Lung (tissue), 12 donors: ENCODE measurements around the gene NOP16. TPM values are rescaled to one million over a fixed set of nuclear protein-coding genes. Genes with fewer than 3 reads are reported as not detected.

Experiments used
- ATAC-seq: fragments of 200-7000 bp; cut with Tn5 transposase; one replicate; pipeline ENCODE4 v1.9.1; 2020; ENCODE audit warnings: moderate number of reproducible peaks; ENCODE audit not compliant: insufficient read depth, low FRiP score
- DNase-seq, 3 donors: peaks; one replicate each; pipeline ENCODE4 v3.0.0-alpha.2; 2013 to 2017
- H3K27ac ChIP-seq, 2 donors: one replicate each; pipeline ENCODE4 v1.5.1; 2013; ENCODE audit warnings: mild to moderate bottlenecking in 2 of 2, moderate library complexity in 2 of 2, control low read depth in 1 of 2, inconsistent platforms in 1 of 2, low read depth in 1 of 2, low read length in 1 of 2
- H3K27me3 ChIP-seq, 3 donors: one replicate each; pipeline ENCODE4 v1.5.1; 2013; ENCODE audit warnings: low read length in 2 of 3; ENCODE audit not compliant: control insufficient read depth in 3 of 3, insufficient read depth in 3 of 3
- H3K36me3 ChIP-seq, 4 donors: one replicate each; pipeline ENCODE4 v1.5.1; 2013; ENCODE audit warnings: low read length in 4 of 4, mild to moderate bottlenecking in 1 of 4, moderate library complexity in 1 of 4; ENCODE audit not compliant: control insufficient read depth in 4 of 4, insufficient read depth in 4 of 4
- H3K4me1 ChIP-seq, 5 donors: one replicate each; pipeline ENCODE4 v1.5.1; 2013; ENCODE audit warnings: low read length in 5 of 5, mild to moderate bottlenecking in 2 of 5, moderate library complexity in 1 of 5; ENCODE audit not compliant: control insufficient read depth in 5 of 5, insufficient read depth in 5 of 5
- H3K4me3 ChIP-seq: one replicate; pipeline ENCODE4 v1.5.1; 2013; ENCODE audit warnings: mild to moderate bottlenecking, control low read depth, moderate library complexity
- H3K9ac ChIP-seq, 2 donors: one replicate each; pipeline ENCODE4 v1.5.1; 2013; ENCODE audit warnings: low read length in 2 of 2, control low read depth in 1 of 2; ENCODE audit not compliant: insufficient read depth in 1 of 2
- H3K9me3 ChIP-seq, 4 donors: one replicate each; pipeline ENCODE4 v1.5.1; 2013; ENCODE audit warnings: low read length in 3 of 4, mild to moderate bottlenecking in 1 of 4, moderate library complexity in 1 of 4; ENCODE audit not compliant: control insufficient read depth in 4 of 4, insufficient read depth in 3 of 4
- CTCF ChIP-seq: IDR thresholded peaks from 2 replicates; pipeline ENCODE4 v1.5.1; 2012; ENCODE audit warnings: mild to moderate bottlenecking; ENCODE audit errors: control extremely low read depth, extremely low read depth
- WGBS, 2 donors: extraction: QIAGEN DNeasy Blood & Tissue Kit; methylation state at CpG; one replicate each; pipeline ENCODE4 v1.1.7; 2013; 5-methylcytosine and 5-hydroxymethylcytosine counted together
- polyA plus RNA-seq, 2 donors: library from polyadenylated mRNA; stranded (reverse); fragments of 200-250 nt; gene quantifications; one replicate each; pipeline ENCODE4 v1.2.1, GENCODE V29; 2013
- total RNA-seq, 2 donors: library from RNA; depleted of rRNA in 1 of 2; stranded (reverse); fragments of >200 nt in 1 of 2; gene quantifications; one replicate each; pipeline ENCODE4 v1.2.1, GENCODE V29; 2014 to 2021
- donor health status: control.
- donor health status: control.
- donor health status: Bipolar disorder and iron deficiency.
- donor health status: healthy.
- donor health status: DM: yes; HTN: yes; CAD: no.

The NOP16 gene
- total and polyA plus RNA-seq, 4 donors = 5.0 to 52.1 (median 36.5) TPM

GRCh38 chr5:176394881-176395675, 6.7 kb upstream of the NOP16 start:
- no peak overlapping the region for H3K9ac ChIP-seq
- ATAC-seq (no peak), DNase-seq (peak; percentile 83 to 94 (median 92))

GRCh38 chr5:176394096-176394495, 5.7 kb upstream of the NOP16 start:
- no peaks in the 10 kb centered on the region for H3K9me3 ChIP-seq
- H3K27me3 ChIP-seq = no peaks in the 10 kb centered on the region
- TF ChIP-seq CTCF = no peak
- no peak for ATAC-seq
- WGBS, 2 donors = 95% methylated on average over 9 of the region's 9 CpGs
- DNase-seq = no peak
- H3K27ac ChIP-seq = no peak overlapping the region
- no peak overlapping the region for H3K4me3 ChIP-seq
- H3K36me3 ChIP-seq = peaks cover 10 to 49% (median 11%) of the 10 kb centered on the region in 4 donors
- H3K9ac ChIP-seq = no peak overlapping the region
- peaks cover 0 to 19% (median 0%) of the 10 kb centered on the region in 5 donors for H3K4me1 ChIP-seq

More at GRCh38 chr5:176394881-176395675, 6.7 kb upstream of the NOP16 start:
- no peaks in the 10 kb centered on the region for H3K9me3 ChIP-seq
- WGBS, 2 donors = 81 to 82% methylated on average over 11 of the region's 11 CpGs
- no peak overlapping the region for H3K4me3 ChIP-seq
- H3K27ac ChIP-seq = peak overlapping the region in 1 of 2 donors; percentile 0
- no peaks in the 10 kb centered on the region for H3K27me3 ChIP-seq
- peaks cover 0 to 19% (median 0%) of the 10 kb centered on the region in 5 donors for H3K4me1 ChIP-seq
- H3K36me3 ChIP-seq = peaks cover 11 to 49% (median 11%) of the 10 kb centered on the region in 4 donors
- TF ChIP-seq CTCF = no peak

GRCh38 chr5:176392526-176392925, 4.1 kb upstream of the NOP16 start:
- H3K4me3 ChIP-seq = no peak overlapping the region
- no peak for TF ChIP-seq CTCF
- no peak overlapping the region for H3K9ac ChIP-seq
- DNase-seq (no peak), ATAC-seq (no peak)
- no peaks in the 10 kb centered on the region for H3K27me3 ChIP-seq
- no peaks in the 10 kb centered on the region for H3K9me3 ChIP-seq
- H3K4me1 ChIP-seq = peaks cover 0 to 24% (median 2%) of the 10 kb centered on the region in 5 donors
- peaks cover 8 to 43% (median 10%) of the 10 kb centered on the region in 4 donors for H3K36me3 ChIP-seq
- H3K27ac ChIP-seq = no peak overlapping the region
- 95 to 97% methylated on average over 11 of the region's 11 CpGs for WGBS, 2 donors
